Measurements from ENCODE around the gene SMC3. TPM values are rescaled to one million over a fixed set of nuclear protein-coding genes. Genes with fewer than 3 reads are reported as not detected.
"Not testable (repeated sequence)": the region's sequence is repeated elsewhere in the genome, so short reads cannot be mapped to it uniquely, and the experiment has no call there.

SMC3 gene
- polyA plus RNA-seq, 1 donor: 109 TPM

DNA sequence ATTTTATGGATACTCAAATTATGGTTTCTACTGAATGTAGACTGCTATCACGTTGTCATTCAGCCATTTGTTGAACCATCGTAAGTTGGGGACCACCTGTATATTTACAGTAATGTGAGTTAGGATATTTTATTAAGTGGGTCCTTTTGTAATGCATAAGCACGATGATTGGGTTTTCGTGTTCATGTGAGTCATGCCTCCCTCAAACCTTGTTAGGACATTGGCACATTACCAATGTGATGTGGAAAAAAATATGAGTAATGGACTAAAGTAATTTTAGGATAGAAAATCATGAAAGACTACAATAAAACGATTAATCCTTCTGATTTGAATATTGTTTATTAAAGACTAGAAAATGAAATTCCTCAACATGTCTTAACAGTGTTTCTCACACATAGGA lies 8.7 kb downstream of the SMC3 start:
- no peak for DNase-seq

- no peak for DNase-seq
Observed at GRCh38 chr10:110577056-110577455, 9.6 kb downstream of the SMC3 start.

- DNase-seq: no peak
Observed at GRCh38 chr10:110584006-110584405, 16.5 kb downstream of the SMC3 start.

- no peak for DNase-seq
Observed at GRCh38 chr10:110591760-110592159, 24.3 kb downstream of the SMC3 start.

GRCh38 chr10:110597476-110597875 lies 30.0 kb downstream of the SMC3 start:
- DNase-seq: no peak

- peak; percentile 44 for DNase-seq
Observed at GRCh38 chr10:110600487-110601101, 33.1 kb downstream of the SMC3 start.

DNA sequence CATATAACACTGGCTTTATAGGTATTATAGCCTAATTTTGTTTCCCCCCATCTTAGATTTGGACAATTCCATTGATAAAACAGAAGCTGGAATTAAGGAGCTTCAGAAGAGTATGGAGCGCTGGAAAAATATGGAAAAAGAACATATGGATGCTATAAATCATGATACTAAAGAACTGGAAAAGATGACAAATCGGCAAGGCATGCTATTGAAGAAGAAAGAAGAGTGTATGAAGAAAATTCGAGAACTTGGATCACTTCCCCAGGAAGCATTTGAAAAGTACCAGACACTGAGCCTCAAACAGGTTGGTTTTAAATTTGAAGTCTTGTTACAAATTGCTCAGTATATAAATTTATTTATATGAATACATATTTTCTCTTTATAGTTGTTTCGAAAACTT lies 34.1 kb downstream of the SMC3 start:
- no peak for DNase-seq

DNA sequence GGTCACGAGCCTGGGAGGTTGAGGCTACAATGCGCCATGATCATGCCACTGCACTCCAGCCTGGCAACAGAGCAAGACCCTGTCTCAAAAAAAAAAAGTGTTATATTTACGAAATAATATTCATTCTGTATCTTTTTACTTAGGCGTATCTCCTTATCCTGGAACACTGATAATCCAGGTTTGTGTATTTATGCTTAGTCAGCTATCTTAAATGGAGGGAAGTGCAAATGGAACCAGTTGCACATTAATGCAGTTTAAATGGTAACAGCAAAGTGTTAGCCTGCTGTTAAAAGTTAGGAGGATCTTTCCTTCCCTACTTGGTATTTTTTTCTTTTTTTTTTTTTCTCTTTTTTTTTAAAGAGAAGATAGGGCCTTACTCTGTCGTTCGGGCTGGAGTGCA lies 40.6 kb downstream of the SMC3 start:
- DNase-seq: no peak

DNA sequence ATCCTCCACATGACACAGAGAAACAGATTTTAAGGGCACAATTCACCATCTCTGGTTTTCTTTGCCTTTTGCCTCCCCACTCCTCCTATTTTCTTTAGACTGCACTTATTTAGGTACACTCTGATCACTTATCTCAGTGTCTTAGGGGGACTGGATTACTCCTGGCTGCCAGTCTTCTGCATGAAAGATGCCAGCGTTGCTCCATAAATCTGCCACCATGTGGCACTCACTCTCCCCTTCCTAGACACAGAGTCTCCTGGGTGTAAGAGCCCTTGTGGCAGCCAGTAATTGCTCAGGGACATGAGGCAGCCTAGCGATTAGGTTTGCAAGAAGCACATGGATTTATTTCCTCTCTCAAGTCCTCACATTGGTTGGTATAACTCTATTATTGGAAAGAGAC lies 42.1 kb downstream of the SMC3 start:
- DNase-seq: no peak

GRCh38 chr10:110610308-110610774 lies 42.8 kb downstream of the SMC3 start:
- peak; percentile 67 for DNase-seq

GRCh38 chr10:110610781-110611180 lies 43.3 kb downstream of the SMC3 start:
- not testable (repeated sequence) for DNase-seq

DNA sequence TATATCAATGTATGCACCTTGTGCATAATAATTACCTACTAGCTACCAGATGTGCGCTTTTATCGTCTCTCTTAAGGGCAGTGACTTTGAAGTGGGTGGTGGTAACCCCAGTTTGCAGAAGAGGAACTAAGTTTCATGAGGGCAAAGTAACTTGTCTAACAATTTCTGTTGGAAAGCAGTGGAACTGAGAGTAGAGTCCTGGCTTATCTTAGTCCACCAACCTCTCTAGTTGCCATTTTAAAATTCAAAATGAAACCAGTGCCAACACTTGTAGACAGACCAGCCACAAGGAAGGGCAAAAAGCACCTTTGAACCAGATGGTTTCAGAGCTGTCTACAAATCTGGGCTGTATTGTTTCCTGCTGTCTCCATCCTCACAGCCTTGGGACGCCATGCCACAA lies 44.6 kb downstream of the SMC3 start:
- no peak for DNase-seq

DNA sequence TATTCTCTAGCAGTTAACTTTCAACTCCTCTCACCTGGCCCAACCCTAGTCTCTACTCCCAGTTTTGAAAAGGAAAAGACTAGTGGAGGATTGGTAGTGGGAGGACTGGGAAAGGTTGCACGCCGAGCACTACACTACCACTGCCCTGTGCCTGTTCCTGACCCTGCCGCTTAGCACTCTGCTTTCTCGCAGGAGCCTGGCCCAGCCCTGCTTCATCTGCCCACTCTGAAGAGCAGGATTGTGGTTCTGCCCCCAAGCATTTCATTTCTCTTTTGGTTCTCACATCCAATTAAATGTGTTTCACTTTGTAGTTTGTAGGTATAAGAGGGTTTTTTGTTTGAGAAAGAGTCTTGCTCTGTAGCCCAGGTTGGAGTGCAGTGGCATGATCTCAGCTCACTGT lies 45.1 kb downstream of the SMC3 start:
- no peak for DNase-seq

- no peak for DNase-seq
Observed at GRCh38 chr10:110613341-110613995, 46.0 kb downstream of the SMC3 start.

DNA sequence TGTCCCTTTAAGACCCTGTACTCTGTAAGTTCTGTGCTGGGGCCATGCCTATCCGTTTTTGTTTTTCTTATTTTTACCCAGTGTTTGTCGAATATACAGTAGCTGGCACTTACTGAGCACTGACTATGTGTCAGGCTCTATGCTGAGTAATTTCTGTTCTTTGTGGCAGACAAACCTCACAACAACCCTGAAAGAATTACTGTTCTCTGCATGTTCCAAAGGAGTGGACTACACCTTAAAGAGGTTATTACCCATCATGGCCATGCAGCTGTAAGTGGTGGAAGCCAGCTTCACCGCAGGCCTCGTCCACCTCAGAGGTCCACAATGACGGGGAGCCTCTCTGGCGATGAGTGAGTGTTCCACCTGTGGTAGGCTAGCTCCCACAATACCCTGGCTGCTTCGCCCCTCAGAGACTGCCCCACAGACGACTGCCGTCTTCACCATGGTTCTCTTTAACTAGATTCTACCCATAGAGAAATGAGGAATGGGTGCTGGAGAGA lies 46.6 kb downstream of the SMC3 start:
- DNase-seq: no peak

- DNase-seq: no peak
Observed at GRCh38 chr10:110615057-110615747, 47.7 kb downstream of the SMC3 start.

- no peak for DNase-seq
Observed at GRCh38 chr10:110616493-110617033, 49.1 kb downstream of the SMC3 start.

DNA sequence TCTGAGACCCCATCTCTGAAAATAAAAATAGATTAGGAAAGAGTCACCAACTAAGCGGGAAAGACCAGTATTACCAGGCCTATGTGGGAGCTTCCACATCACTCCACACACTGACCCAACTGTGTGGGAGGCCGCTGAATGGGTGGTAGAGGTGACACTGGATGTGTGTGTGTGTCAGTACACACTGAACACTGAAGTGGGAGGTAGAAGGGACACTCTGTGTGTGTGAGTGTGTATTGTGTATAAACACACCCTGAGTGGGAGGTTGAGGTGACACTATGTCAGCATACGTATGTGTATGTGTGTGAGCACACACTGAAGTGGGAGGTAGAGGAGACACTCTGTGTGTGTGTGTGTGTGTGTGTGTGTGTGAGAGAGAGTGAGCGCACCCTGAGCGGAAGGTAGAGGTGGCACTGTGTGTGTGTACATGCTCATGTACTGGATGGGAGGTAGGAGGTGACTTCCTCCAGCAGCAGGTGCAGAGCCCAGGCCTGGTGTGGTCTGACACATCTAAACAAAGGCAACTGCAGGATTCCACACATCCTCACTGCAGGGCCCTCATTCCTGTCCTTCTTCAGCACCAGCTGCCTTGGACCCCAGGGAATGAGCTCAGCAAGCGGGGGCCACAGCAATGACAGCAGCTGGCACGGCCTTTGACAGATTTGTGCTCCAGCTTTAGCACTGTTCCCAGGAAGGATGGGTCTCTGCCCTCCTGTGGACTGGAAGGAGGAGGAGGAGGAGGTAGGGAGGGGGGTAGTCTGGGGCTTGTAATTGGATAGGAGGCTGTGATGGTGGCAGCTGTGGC lies 50.1 kb downstream of the SMC3 start:
- DNase-seq: no peak

DNA sequence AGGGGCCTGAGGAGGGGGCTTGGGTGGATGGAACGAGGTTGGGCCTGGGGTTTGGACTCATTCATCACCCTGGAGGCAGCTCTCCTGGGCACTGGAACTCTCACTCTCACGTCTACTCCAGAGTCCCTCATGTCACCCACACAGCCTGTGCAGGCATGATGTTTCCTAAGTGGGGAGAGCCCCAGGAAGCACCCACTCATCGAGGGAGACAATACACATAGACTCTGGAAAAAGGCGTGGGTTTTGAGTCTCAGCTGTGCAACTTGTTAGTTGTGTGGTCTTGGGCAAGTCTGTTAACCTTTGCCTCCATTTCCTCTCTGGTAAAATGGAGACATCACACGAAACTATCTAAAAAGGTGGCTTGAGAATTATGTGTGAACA lies 50.7 kb downstream of the SMC3 start:
- no peak for DNase-seq

GRCh38 chr10:110619514-110620397 lies 52.3 kb downstream of the SMC3 start:
- no peak for DNase-seq

DNA sequence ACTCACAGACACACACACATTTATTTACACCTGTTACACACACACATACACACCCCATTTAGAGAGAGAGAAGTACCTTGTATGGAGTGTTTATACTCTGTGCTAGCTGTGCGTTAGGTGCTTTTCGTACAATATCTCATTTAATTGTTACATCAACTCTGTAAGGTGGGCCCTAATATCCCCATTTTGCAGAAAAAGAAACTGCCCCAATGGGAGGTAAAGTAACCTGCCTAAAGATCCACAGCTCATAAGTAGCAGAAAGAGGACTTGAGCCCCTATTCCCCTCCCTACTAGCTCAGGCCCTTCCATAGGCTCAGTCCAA lies 52.9 kb downstream of the SMC3 start:
- DNase-seq: no peak

Data from left kidney (tissue), 2 donors.